Activated CD4-positive, CD25-positive, alpha-beta regulatory T cell (primary cell): Measurements from ENCODE around the gene LYAR.
"Not testable (repeated sequence)": the region's sequence is repeated elsewhere in the genome, so short reads cannot be mapped to it uniquely, and the experiment has no call there.

Experiments used
- DNase-seq, 4 experiments: peaks; one replicate each; lab custom pipeline; 2025; lab: John Stamatoyannopoulos, UW

Gene LYAR

GRCh38 chr4:4260185-4260751 lies 29.7 kb downstream of the LYAR start:
- no peak for DNase-seq

- no peak for DNase-seq
Measured at GRCh38 chr4:4259484-4260100, 30.4 kb downstream of the LYAR start.

GRCh38 chr4:4257705-4258104 lies 32.2 kb downstream of the LYAR start:
- DNase-seq, result not testable (repeated sequence)

- DNase-seq, result no peak
Measured at GRCh38 chr4:4256799-4257198, 33.2 kb downstream of the LYAR start.

- DNase-seq, result no peak
Measured at GRCh38 chr4:4254666-4255065, 35.3 kb downstream of the LYAR start.

- no peak for DNase-seq
Measured at GRCh38 chr4:4254199-4254598, 35.8 kb downstream of the LYAR start.

GRCh38 chr4:4249866-4250265 lies 40.1 kb downstream of the LYAR start:
- no peak for DNase-seq

- DNase-seq, result not testable (repeated sequence)
Measured at GRCh38 chr4:4249342-4249741, 40.6 kb downstream of the LYAR start.

- DNase-seq, result no peak
Measured at GRCh38 chr4:4248885-4249203, 41.1 kb downstream of the LYAR start.

- peak; percentile 75 to 81 (median 80) for DNase-seq
Measured at GRCh38 chr4:4248029-4248884, 41.7 kb downstream of the LYAR start, which contains the start of gene TMEM128. TMEM128 (minus strand) TSS chr4:4248223; CDS start chr4:4248202, 21 bp downstream.

- no peak for DNase-seq
Measured at GRCh38 chr4:4247696-4248028, 42.3 kb downstream of the LYAR start.

GRCh38 chr4:4245172-4245571 lies 44.8 kb downstream of the LYAR start:
- DNase-seq, result no peak

- not testable (repeated sequence) for DNase-seq
Measured at GRCh38 chr4:4239551-4239950, 50.4 kb downstream of the LYAR start.

- DNase-seq, result no peak
Measured at GRCh38 chr4:4233610-4234009, 56.3 kb downstream of the LYAR start.

- DNase-seq, result no peak
Measured at GRCh38 chr4:4228356-4228668, 61.6 kb downstream of the LYAR start.

- DNase-seq, result no peak
Measured at GRCh38 chr4:4227510-4228355, 62.2 kb downstream of the LYAR start.

- DNase-seq, result no peak
Measured at GRCh38 chr4:4226606-4227438, 63.1 kb downstream of the LYAR start, which contains the start of gene OTOP1. OTOP1 (minus strand) TSS chr4:4226929; CDS start chr4:4226864, 65 bp downstream.

- no peak for DNase-seq
Measured at GRCh38 chr4:4225915-4226605, 63.9 kb downstream of the LYAR start.
